ENCODE measurements around the gene SCGB2B2.
"Not testable (repeated sequence)": the region's sequence is repeated elsewhere in the genome, so short reads cannot be mapped to it uniquely, and the experiment has no call there.

The SCGB2B2 gene

GRCh38 chr19:34668077-34668689 lies 8.8 kb downstream of the SCGB2B2 start:
- not testable (repeated sequence) for DNase-seq

GRCh38 chr19:34667349-34668076 lies 9.4 kb downstream of the SCGB2B2 start:
- DNase-seq: peak; percentile 15

DNA sequence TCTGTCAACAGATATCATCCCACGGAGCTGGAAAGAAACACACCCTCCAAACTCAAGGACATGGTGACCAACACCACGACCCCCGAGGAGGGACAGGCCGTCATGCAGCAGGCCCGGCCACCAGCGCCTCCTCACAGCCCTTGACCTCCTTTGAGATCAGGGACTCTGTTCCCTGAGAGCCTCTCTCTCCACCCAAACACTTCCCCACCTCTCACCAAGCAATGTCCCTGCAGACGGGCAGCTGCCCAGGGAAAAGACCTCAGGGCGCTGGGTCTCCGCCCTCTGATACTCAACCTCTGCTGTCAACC lies 10.0 kb downstream of the SCGB2B2 start:
- no peak for DNase-seq

- DNase-seq: no peak
These were observed 10.6 kb downstream of the SCGB2B2 start for GRCh38 chr19:34666200-34666957.

DNA sequence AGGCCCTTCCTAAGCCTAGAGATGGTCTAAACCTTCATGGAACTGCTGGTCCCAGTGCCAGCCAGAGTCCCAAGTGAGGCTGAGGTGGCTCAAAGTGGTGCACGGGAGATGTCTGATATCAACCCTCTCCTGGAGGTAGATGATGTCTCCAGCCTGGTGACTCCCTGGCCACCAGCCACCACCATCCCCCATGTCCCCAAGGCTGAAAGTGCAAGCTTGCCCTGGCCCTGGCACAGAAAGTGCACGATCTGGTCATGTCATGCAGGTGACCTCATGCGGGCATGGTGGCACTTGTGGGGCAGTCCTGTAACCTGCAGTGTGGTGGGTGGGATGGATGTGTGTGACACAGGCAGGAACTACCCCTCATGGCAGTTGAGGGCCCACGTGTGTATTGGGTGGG lies 11.7 kb downstream of the SCGB2B2 start:
- not testable (repeated sequence) for DNase-seq

DNA sequence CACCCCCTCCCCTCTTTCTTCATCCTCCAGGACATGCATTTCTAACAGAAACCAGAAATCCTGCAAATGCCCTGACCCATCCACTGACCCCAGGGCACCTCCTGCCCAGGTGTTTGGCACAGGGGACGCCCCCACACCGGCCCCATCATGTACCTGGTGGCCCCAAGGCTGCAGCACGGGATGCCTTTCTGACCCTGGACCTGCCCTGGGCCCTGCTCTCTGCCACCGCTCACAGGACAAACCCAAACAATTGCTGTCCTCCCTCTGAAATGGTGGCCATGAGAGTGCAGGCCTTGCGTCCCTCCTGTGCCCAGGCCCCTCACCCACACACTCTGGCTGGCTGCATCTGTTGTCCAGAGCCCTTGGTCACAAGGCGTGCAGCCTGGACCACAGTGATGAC lies 12.1 kb downstream of the SCGB2B2 start:
- DNase-seq: no peak

DNA sequence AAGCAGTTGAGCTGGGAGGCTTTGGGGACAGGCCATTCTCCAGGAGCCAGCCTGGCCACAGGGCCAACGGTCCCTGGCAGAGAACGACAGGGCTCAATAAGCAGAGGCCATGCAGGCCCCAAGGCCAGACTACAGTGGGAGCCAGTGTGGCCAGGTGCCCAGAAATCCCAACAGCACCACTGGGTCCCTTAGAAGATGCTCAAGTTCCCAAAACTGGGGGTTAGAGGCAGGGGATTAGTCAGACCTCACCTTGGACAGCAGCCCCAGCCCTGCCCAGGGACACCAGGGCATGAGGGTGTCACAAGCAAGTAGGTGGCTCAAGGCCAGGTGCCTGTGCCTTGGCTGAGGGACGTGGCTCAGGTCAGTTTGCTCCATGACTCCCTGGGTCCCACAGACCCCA lies 12.8 kb downstream of the SCGB2B2 start:
- no peak for DNase-seq

DNA sequence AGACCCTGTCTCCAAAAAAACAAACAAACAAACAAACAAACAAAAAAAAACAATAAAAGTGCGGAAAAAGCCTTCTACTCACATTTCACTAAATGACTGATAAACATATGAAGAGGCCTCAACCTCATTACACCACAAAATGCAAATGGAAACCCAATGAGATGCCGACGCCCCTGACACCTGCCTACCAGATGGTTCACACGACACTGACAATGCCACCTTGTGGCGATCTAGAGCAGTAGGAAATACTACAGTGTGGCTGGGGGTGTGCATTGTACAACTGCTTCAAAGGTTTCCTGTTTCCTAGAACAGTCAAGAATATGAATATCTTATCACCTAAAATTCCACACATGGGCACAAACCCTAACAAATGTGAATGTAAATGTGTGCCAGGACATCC lies 14.0 kb downstream of the SCGB2B2 start:
- DNase-seq: no peak

GRCh38 chr19:34661357-34661756 lies 15.6 kb downstream of the SCGB2B2 start:
- DNase-seq: no peak

DNA sequence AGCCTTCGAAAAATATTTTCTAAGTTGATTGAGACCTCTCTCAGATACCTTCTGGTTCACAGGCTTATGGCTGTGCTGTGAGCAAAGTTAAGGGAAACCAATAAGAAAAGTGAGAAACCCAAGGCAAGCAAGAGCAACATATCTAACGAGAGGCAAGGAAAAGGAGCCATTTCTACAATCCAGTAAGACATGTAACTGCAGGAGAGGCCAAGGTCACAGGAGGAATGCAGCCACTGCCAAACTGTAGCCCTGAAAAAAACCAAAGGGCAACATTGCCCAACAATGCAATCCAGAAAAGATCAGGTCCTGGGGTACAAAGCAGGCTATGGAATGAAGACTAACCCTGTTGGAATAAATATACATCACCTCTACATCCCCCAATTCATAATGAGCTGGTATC lies 21.3 kb downstream of the SCGB2B2 start:
- DNase-seq: no peak

DNA sequence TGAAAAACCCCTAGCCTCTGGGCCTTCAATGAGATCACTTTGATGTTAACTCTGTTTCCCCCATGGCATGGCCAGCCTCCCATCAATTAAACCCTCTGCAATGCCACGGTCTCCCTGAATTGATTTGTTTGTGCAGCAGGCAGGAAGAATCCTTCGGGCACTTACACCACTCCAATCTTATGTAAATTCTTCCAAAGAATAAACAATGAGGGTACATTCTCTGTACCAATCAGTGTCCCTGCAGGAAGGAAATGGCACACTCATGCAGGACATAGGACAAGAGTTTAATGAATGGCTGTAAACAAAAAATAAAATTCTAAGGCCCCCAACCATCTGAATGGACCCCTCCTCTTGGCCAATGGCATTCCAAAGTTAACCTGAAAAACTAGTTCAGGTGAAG lies 22.2 kb downstream of the SCGB2B2 start:
- DNase-seq: no peak

DNA sequence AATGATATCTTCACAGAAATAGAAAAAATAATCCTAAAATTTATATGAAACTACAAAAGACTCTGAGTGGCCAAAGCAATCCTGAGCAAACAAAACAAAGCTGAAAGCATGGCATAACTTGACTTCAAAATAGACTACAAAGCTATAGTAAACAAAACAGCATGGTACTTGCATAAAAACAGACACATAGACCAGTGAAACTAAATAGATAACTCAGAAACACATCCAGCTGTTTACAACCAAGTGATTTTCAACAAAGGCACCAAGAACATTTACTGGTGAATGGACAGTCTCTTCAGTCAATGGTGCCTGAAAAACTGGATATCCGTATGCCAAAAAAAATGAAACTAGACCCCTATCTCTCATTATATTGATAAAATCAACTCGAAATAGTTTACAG lies 25.2 kb downstream of the SCGB2B2 start:
- DNase-seq: no peak

DNA sequence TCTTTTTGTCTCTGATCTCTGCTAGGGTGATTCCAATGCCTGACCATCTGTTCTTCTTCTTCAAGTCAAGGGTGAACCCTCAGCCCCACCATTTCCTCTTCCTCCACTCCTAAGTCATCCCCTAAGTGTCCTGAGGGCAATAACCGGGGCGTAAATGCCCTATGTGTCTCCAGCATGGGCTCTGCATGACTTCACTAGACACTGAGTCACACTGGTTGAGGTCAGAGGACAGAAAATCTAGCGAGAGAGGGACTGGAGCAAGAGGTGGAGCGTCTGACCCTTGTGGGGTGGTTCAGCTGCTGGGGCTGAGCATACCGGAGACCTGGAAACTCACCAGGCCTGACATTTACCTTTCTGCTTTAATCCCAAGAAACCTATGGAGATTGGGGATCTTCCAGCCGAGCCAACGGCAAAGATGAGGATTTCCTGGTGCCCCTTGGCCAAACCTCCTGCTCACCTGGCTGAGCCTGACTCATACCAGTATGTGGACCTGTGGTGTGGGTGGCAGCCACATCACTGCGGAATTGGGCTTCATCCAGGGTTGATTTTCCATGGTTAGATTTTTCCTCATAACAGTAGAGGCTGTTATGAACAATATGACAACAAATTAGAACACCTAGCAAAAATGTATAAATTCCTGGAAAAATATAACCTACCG lies 26.9 kb downstream of the SCGB2B2 start:
- DNase-seq: no peak

DNA sequence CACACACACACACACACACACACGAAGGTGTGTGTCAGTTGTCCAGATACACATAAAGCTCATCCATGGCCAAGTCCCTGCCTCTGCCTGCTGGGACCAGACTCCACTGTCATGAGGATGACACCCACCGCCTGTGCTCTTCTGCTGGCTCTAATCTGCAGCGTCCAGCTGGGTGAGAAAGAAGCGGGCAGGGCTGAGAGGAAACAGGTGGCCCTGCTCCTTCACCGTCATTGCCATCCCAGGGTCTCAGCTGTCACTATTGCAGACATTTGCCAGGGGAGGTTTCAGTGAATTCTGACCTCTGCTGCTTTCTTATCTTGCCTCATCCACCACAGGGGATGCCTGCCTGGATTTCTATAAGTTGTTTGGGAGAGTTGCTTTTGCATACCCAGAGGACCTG lies 31.4 kb downstream of the SCGB2B2 start:
- no peak for DNase-seq

- DNase-seq: no peak
These were observed 31.9 kb downstream of the SCGB2B2 start for GRCh38 chr19:34644991-34645461.

DNA sequence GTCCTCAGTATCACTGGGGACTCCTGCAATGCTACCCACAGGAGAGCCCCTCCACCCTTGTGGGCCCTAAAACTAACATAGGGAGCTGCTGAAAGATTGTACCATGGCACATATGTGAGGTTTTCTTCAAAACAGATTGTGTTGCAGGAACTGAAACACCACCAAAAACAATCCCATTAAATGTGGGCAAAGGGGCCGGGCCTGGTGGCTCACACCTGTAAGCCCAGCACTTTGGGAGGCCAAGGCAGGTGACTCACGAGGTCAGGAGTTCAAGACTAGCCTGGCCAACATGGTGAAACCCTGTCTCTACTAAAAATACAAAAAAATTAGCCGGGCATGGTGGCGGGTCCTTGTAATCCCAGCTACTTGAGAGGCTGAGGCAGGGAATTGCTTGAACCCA lies 34.7 kb downstream of the SCGB2B2 start:
- no peak for DNase-seq

GRCh38 chr19:34639491-34640085 lies 37.4 kb downstream of the SCGB2B2 start:
- DNase-seq: peak; percentile 46

DNA sequence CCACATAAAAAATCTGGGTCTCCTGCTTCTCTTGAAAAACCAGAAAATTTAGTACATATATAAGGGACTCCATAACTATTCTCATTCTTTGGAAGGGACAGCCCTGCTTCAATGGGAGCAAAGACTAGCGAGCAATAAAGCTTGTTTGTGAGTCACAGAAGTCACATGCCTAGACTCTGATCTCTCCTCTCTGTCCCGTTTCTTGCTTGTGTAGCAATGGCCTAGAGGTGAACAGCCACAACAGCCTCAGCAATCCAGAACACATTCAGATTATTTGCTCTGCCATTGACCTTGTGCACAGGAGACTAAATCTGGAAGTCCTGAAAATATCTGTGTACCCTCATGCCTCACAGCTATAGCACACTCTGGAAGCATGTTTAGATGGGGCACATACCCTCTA lies 43.2 kb downstream of the SCGB2B2 start:
- DNase-seq: no peak
